Prostate gland (tissue), 2 donors: Measurements from ENCODE around the gene SHANK3. TPM values are rescaled to one million over a fixed set of nuclear protein-coding genes. Genes with fewer than 3 reads are reported as not detected.

Source experiments
- DNase-seq: peaks from one replicate; pipeline ENCODE4 v3.0.0-alpha.2; 2019; ENCODE audit warnings: low spot score
- H3K27ac ChIP-seq, 2 donors: fragments of 200-600 bp; sonication (generic); 2 replicates each; pipeline ENCODE4 v1.5.1; 2017 to 2019
- H3K27me3 ChIP-seq: fragments of 200-600 bp; sonication (generic); replicated peaks from 2 replicates; pipeline ENCODE4 v1.5.1; 2019; ENCODE audit not compliant: insufficient read depth
- H3K36me3 ChIP-seq, 2 donors: fragments of 200-600 bp; sonication (generic); 1 replicate in 1 of 2; 2 replicates in 1 of 2; pipeline versions ENCODE4 v1.5.1 to v1.8.1; 2017 to 2019
- H3K4me1 ChIP-seq: fragments of 200-600 bp; sonication (generic); replicated peaks from 2 replicates; pipeline ENCODE4 v1.5.1; 2019
- H3K4me3 ChIP-seq, 2 donors: fragments of 200-600 bp; sonication (generic); 2 replicates each; pipeline ENCODE4 v1.5.1; 2017 to 2019
- H3K9me3 ChIP-seq: fragments of 200-600 bp; sonication (generic); 2 replicates; pipeline ENCODE4 v1.5.1; 2017
- CTCF ChIP-seq, 4 experiments: fragments of 200-600 bp in 2 of 4; fragments of 450-650 bp in 2 of 4; sonication (generic) in 2 of 4; IDR thresholded peaks; 1 replicate in 3 of 4; 2 replicates in 1 of 4; pipeline ENCODE4 v1.5.1; 2016 to 2019; ENCODE audit warnings: antibody characterized with exemption in 4 of 4, mild to moderate bottlenecking in 2 of 4, moderate library complexity in 2 of 4
- POLR2A ChIP-seq: fragments of 450-650 bp; IDR thresholded peaks from one replicate; pipeline ENCODE4 v1.6.1; 2016; ENCODE audit warnings: antibody characterized with exemption, mild to moderate bottlenecking
- POLR2AphosphoS5 ChIP-seq: sonication (generic); formaldehyde crosslinking; IDR thresholded peaks from one replicate; pipeline ENCODE4 v1.6.1; 2017; ENCODE audit warnings: antibody characterized with exemption
- WGBS: methylation state at CpG from one replicate; pipeline ENCODE4 v1.1.5; 2018; 5-methylcytosine and 5-hydroxymethylcytosine counted together
- intact Hi-C: fragments of 100-400 bp; cut with DNase I; formaldehyde crosslinking; loops from one replicate; pipeline ENCODE4 v1.14.2; 2022
- total RNA-seq, 2 donors: library from RNA; depleted of rRNA; stranded (reverse); fragments of >200 nt; gene quantifications; one replicate each; pipeline ENCODE4 v1.1.0, GENCODE V29; 2016

The SHANK3 gene
- total RNA-seq, 2 donors from 2014 or later = 9.1 to 18.3 TPM

GRCh38 chr22:50700387-50701075, 27.9 kb downstream of the SHANK3 start:
- Histone ChIP-seq H3K27me3 (no peaks in the 10 kb centered on the region), H3K27ac (no peak overlapping the region), H3K9me3 (no peaks in the 10 kb centered on the region), H3K4me3 (no peak overlapping the region), H3K36me3 (no peaks in the 10 kb centered on the region), H3K4me1 (no peaks in the 10 kb centered on the region)
- no peak for DNase-seq
- WGBS = 86% methylated on average over 19 of the region's 19 CpGs
- TF ChIP-seq POLR2A (no peak), CTCF (IDR thresholded peaks at IDR 0.05) (no peak), POLR2AphosphoS5 (no peak)
- intact Hi-C loops = no loop called here

DNA sequence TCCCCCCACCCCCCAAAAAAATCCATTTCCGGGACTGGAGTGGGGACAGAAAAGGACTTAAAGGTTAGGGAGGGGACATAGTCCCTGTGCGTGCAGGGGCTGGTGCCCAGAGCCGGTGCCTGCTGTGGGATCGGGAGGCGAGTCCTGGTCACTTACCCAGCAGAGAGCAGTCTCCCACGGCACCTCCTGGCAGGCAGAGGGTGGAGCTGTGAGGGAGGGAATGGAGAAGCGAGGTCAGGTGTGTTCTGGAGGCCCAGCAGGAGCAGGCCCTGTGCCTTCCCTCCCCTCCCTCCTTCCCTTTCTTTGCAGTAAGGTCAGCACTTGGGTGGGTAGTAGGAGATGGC, 28.4 kb downstream of the SHANK3 start:
- 90% methylated on average over 7 of the region's 7 CpGs for WGBS
- no peaks in the 10 kb centered on the region for H3K36me3 ChIP-seq
- intact Hi-C loops = no loop called here
- H3K9me3 ChIP-seq = no peaks in the 10 kb centered on the region
- no peak for DNase-seq
- H3K4me3 ChIP-seq = no peak overlapping the region
- no peak overlapping the region for H3K27ac ChIP-seq
- H3K27me3 ChIP-seq = no peaks in the 10 kb centered on the region
- no peaks in the 10 kb centered on the region for H3K4me1 ChIP-seq
- TF ChIP-seq POLR2A (no peak), POLR2AphosphoS5 (no peak), CTCF (IDR thresholded peaks at IDR 0.05) (no peak)

DNA sequence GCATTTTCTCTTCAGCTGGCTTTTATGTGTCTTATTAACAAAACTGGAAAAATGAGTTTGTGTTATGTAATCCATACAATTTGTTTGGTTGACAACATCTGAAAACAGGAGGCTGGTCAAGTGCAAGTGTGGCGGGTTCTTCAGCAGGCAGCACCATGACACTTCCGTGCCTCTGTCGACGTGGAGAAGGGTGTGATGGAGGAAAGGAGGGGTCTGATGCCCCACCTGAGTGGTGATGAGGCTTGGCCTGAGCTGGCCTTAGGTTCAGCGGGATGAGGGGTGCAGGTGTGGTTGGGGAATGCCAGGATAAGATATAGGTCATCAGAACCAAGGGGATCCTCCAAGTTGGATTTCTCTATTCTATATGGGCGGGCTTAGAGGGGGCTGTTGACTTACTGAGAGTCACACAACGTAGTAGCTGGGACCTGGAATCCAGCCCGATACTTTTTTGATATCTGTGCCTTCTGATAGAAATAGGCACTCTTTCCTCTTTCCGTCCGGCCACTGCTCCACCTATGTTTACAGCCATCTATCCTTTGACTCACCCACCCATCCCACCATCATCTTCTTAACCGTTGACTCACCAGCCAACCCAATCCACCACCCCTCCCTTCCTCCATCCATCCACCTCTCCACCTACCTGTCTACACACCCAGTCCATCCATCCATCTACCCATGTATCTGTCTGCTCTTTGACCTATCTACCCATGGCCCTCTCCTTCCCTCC, 29.0 kb downstream of the SHANK3 start:
- no peak overlapping the region for H3K4me3 ChIP-seq
- no peak overlapping the region for H3K27ac ChIP-seq
- intact Hi-C loops = no loop called here
- no peaks in the 10 kb centered on the region for H3K36me3 ChIP-seq
- H3K27me3 ChIP-seq = no peaks in the 10 kb centered on the region
- TF ChIP-seq CTCF (IDR thresholded peaks at IDR 0.05) (no peak), POLR2AphosphoS5 (no peak), POLR2A (no peak)
- WGBS = 89% methylated on average over 11 of the region's 11 CpGs
- DNase-seq = no peak
- H3K9me3 ChIP-seq = no peaks in the 10 kb centered on the region
- no peaks in the 10 kb centered on the region for H3K4me1 ChIP-seq

DNA sequence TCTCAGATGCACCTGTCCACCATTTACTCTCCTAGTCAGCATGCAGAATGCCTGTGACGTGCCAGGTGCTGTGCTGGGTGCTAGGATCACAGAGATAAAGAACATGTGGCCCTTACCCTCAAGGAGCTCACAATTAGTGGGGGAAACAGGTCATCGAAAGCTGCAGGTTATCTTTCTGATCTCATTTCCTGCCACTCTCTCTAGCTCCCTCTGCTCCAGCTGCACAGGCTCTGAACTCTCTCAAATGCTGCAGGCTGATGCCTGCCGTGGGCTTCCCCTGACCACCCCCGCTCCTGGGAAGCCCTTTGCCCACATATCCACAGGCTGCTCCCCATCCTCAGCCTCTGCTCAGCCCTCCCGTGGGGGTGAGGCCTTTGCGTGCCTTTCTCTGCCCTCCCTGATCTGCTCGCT, 29.6 kb downstream of the SHANK3 start:
- WGBS = 78% methylated on average over 7 of the region's 7 CpGs
- no peak for DNase-seq
- H3K9me3 ChIP-seq = no peaks in the 10 kb centered on the region
- TF ChIP-seq POLR2AphosphoS5 (no peak), CTCF (IDR thresholded peaks at IDR 0.05) (no peak), POLR2A (no peak)
- intact Hi-C loops = no loop called here
- no peaks in the 10 kb centered on the region for H3K4me1 ChIP-seq
- H3K4me3 ChIP-seq = no peak overlapping the region
- H3K27ac ChIP-seq = no peak overlapping the region
- no peaks in the 10 kb centered on the region for H3K27me3 ChIP-seq
- H3K36me3 ChIP-seq = no peaks in the 10 kb centered on the region
